Epithelial cell of prostate (primary cell): ENCODE results near the gene N4BP2.
"Not testable (repeated sequence)": the region's sequence is repeated elsewhere in the genome, so short reads cannot be mapped to it uniquely, and the experiment has no call there.

Source experiments
- DNase-seq: peaks from one replicate; pipeline ENCODE4 v3.0.0-alpha.2; 2011; ENCODE audit warnings: low read depth, low spot score
- H3K27ac ChIP-seq: fragments of 450-650 bp; 2 replicates; pipeline ENCODE4 v1.5.1; 2017; ENCODE audit warnings: mild to moderate bottlenecking

Gene N4BP2

GRCh38 chr4:40056716-40057585 is at the start of gene N4BP2:
Gene N4BP2 (plus strand): TSS chr4:40056850. CDS start chr4:40097341, 40,491 bp downstream.
- peak; percentile 31 for DNase-seq
- H3K27ac ChIP-seq, result peak within 1 kb of the TSS; percentile 98

DNA sequence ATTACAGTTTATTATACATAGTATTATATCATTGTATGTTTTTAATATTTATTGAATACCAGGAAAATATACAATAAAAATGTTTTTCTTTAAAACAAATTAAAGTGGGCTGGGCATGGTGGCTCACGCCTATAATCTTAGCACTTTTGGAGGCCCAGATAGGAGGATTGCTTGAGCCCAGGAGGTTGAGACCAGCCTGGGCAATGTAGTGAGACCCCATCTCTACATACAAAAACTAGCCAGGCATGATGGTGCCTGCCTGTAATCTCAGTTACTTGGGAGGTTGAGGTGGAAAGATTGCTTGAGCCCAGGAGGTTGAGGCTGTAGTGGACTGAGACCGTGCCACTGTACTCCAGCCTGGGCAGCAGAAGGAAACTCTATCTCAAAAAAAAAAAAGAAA is 40.6 kb upstream of the N4BP2 start:
- DNase-seq, result no peak
- no peak overlapping the region for H3K27ac ChIP-seq

GRCh38 chr4:40020221-40020620 is 36.4 kb upstream of the N4BP2 start:
- no peak for DNase-seq
- H3K27ac ChIP-seq, result no peak overlapping the region

DNA sequence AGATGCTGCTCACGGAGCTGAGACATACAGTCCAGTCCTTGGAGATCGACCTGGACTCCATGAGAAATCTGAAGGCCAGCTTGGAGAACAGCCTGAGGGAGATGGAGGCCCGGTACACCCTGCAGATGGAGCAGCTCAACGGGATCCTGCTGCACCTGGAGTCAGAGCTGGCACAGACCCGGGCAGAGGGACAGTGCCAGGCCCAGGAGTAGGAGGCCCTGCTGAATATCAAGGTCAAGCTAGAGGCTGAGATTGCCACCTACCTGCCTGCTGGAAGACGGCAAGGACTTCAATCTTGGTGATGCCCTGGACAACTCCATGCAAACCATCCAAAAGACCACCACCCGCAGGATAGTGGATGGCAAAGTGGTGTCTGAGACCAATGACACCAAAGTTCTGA is 35.5 kb upstream of the N4BP2 start:
- DNase-seq, H3K27ac ChIP-seq: not testable (repeated sequence)

DNA sequence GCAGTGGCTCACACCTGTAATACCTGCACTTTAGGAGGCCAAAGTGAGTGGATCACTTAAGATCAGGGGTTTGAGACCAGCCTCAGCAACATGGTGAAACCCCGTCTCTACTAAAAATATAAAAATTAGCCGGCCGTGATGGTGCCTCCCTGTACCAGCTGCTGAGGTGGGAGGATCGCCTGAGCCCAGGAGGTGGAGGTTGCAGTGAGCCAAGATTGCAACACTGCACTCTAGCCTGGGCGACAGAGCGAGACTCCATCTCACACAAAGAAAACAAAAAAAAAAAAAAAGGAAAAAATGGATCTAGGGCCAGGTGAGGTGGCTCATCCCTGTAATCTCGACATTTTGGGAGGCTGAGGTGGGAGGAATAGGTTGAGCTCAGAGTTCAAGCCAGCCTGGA is 32.6 kb upstream of the N4BP2 start:
- not testable (repeated sequence) for DNase-seq, H3K27ac ChIP-seq

DNA sequence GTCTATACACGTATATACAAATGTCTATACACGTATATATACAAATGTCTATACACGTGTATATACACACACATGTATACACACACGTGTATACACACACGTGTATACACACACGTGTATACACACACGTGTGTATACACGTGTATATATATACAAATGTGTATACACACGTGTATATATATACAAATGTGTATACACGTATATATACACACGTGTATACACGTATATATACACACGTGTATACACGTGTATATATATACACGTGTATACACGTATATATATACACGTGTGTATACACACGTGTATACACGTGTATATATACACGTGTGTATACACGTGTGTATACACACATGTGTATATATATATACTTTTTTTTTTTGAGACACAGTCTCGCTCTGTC is 23.9 kb upstream of the N4BP2 start:
- no peak overlapping the region for H3K27ac ChIP-seq
- no peak for DNase-seq

- no peak for DNase-seq
- no peak overlapping the region for H3K27ac ChIP-seq
These were observed 23.0 kb upstream of the N4BP2 start for GRCh38 chr4:40033613-40034012.

DNA sequence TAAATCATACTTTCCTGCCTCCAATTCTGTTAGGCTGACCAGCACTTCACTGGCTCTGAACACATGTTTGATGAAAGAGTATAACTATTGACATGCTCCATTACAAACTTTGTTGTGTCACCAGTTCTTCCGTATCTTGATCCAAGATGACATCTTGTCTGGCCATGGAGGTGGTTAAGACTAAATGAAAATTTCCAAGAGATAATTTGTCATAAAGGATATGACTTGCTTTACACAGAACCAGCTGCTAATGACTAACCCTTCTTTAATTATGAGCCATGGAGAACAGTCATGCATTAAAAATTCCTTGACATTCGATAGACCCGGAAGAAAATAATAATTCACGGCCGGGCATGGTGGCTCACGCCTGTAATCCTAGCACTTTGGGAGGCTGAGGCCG is 17.7 kb upstream of the N4BP2 start:
- DNase-seq, result peak; percentile 81
- peak overlapping the region; percentile 94 for H3K27ac ChIP-seq

DNA sequence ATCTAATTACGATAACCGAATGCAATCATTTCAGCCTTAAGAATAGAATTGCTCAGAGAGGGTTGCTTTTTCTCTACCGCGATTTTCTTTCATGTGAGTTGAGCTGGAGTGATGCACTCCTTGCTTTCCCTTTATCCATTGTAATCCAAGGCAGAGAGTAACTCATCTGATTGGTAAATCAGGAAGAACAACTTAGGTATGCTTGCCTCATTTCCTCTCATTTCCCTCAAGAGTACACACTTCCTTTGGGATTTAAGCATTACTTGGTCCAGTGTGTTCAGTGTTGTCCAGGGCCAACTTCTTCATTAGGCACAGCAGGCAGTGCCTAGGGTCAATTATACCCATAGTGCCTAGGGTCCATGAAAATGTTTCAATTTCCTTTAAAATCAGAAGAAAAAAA is 15.7 kb upstream of the N4BP2 start:
- no peak for DNase-seq

DNA sequence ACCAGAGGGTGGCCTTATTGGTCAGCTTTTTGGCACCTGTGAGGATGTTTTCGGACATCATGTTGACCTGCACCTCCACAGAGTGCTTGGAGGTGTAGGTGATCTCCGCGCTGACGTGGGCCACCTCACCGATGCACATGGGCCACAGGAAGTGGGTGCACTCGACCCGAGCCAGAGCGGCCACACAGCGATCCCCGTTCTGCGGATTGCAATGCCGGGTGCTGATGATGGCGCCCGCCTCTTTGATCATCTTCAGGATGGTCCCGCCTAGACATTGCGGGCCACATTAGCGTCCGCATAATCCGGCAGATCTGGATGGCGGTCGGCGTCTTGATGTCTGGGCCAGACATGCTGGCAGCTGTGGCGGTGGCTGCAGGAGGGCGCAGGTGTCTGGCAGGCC is 12.9 kb upstream of the N4BP2 start:
- DNase-seq, result no peak
- H3K27ac ChIP-seq, result no peak overlapping the region

More for the DNA sequence above, 15.7 kb upstream of the N4BP2 start:
- no peak overlapping the region for H3K27ac ChIP-seq

DNA sequence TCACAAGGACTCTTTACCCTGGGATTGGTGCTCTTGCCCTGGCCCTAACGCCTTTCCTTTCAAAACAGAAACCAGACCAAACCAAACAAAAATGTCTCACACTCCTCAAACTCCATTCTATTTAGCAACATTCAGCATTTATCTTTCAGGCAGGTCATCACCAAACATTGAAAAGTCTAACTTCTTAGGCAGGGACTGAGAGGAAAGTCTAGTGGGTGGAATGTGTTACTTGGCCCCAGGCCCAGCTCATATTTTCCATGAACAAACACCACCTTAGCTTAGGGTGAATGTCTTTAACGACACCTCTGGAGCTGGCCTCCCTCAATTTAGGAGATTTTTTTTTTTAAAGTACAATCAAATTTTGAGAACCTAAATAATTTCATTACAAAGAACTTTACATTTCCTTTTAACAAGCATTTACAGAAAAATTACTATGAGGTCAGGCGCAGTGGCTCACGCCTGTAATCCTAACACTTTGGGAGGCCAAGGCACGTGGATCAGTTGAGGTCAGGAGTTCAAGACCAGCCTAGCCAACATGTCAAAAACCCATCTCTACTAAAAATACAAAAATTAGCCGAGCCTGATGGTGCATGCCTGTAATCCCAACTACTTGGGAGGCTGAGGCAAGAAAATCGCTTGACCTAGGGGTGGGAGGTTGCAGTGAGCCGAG is 10.2 kb upstream of the N4BP2 start:
- DNase-seq, result no peak
- peak overlapping the region; percentile 11 for H3K27ac ChIP-seq

DNA sequence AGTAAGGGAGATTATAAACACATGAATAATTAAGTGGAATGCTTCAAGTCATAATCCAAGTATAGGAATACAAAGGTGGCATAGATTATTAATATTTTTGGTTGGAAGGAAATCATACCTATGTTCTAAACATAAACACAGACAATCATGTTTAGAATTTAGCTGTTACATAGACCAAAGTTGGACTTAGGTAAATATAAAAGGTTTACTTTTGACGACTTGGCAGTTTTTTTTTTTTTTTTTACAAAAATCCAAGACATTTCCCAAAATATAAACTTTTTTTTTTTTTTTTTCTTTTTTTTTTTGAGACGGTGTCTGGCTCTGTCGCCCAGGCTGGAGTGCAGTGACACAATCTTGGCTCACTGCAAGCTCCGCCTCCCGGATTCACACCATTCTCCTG is 3.5 kb upstream of the N4BP2 start:
- H3K27ac ChIP-seq, result no peak overlapping the region
- no peak for DNase-seq

DNA sequence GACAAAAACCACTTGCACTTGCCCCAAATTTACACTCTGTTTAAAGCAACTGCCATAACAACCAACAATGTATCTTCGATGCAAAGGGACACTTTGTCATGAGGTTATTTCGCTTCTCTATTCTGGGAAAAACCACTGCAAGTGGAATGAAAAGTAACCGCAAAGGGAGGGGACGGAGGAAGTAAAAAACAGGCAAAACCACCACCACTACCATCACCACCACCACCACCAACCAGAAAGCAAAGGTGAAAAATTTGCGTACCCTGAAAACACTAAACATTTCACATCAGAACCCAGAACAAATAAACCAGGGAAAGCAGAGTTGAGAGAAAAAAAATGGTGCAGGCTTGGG is 1.2 kb upstream of the N4BP2 start:
- peak overlapping the region; percentile 98 for H3K27ac ChIP-seq
- DNase-seq, result no peak

DNA sequence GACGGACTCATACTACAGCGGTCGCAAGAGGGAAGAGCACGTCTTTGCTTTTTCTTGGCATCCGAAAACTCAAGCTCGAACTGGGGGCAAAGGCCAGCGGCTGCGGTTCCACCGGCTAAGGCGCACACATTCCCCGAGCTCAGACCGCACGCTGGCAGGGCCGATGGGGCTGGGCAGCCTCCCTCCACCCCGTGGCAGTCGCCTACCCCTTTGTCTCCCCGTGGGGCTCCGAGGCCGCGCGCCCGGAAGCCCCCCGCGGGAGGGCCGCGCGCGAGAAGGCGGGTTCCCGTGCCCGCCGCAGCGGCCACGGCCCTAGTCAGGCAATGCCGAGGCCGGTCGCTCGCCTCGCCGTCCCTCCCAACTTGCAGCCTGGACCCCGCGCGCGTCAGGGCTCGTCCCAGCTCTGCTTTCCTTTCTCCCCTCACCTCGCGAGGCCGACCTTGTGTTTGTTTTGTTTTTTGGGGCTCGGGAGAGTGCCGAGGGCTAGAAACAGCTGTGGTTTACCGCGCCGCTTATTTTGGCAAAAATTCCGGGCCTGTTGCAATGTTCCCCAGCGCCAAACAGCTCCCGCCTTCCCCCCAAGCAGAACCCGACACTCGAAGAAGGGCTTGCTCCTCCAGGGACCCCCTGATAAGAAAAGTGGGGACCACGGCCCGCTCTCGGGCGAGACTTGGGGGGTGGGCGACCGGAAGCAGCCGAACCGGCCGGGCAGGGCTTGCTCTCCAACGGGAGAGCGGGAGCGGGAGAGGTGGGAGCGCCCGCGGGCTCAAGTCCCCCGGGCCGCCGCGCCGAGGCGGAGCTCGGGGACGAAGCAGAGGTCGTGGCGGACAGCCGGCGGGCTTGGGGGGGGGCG is 561 bp upstream of the N4BP2 start:
- no peak for DNase-seq
- peak overlapping the region; percentile 98 for H3K27ac ChIP-seq

GRCh38 chr4:40057586-40058091 is 989 bp downstream of the N4BP2 start:
- peak overlapping the region; percentile 98 for H3K27ac ChIP-seq
- peak; percentile 94 for DNase-seq

- peak overlapping the region; percentile 98 for H3K27ac ChIP-seq
- no peak for DNase-seq
These were observed 1.5 kb downstream of the N4BP2 start for GRCh38 chr4:40058121-40058520.

DNA sequence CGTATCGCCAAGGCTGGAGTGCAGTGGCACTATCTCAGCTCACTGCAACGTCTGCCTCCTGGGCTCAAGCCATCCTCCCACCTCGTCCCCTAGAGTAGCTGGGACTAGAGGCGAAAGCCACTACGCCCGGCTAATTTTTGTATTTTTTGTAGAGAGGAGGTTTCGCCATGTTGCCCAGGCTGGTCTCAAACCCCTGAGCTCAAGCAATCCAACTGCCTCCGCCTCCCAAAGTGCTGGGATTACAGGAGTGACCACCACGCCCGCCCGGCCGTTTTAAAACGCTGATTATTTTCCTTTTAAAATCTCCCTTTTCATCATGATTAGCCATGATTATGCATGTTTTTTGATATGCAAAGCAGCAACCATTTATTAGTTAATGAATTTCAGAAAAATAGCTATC is 2.2 kb downstream of the N4BP2 start:
- DNase-seq, result no peak
- H3K27ac ChIP-seq, result no peak overlapping the region

- DNase-seq, result no peak
These were observed 2.7 kb downstream of the N4BP2 start for GRCh38 chr4:40059362-40059761.

DNA sequence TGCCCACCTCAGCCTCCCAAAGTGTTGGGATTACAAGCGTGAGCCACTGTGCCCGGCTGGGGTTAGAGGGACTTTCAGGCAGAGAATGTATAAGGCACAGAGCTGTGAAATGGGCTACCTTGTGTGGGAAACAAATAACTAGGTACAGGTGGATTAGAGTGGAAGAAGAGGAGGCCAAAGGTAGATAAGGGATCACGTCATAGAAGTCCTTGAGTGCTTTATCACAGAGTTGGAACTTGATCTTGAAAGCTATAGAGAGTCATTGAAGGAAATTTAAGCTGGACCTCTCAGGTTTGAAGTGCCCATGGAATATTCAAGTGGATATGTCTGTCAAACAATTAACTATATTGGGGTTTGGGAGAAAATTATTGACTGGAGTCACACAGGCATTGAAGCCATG is 8.4 kb downstream of the N4BP2 start:
- DNase-seq, result no peak
- H3K27ac ChIP-seq, result no peak overlapping the region

More at GRCh38 chr4:40059362-40059761, 2.7 kb downstream of the N4BP2 start:
- no peak overlapping the region for H3K27ac ChIP-seq

DNA sequence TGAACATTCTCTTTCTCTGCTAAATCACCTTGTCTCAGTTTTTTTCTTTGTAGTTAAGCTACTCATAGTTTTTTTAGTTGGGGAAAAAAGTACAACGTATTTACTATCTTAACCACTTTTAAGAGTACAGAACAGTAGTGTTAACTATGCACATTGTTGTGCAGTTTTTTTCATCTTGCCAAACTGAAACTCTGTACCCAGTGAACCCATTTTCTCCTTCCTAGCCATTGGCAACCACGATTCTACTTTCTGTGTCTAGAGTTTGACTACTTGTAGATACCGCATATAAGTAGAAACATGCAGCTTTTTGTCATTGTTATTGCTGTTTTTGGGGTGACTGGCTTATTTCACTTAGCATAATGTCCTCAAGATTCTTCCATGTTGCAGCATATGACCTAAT is 10.0 kb downstream of the N4BP2 start:
- no peak for DNase-seq
- H3K27ac ChIP-seq, result no peak overlapping the region

- no peak for DNase-seq
- H3K27ac ChIP-seq, result no peak overlapping the region
These were observed 13.7 kb downstream of the N4BP2 start for GRCh38 chr4:40070387-40070786.
